ENCODE results near the gene JAM2. TPM values are rescaled to one million over a fixed set of nuclear protein-coding genes. Genes with fewer than 3 reads are reported as not detected.

Gene JAM2
- total RNA-seq, 1 experiment from 2014 or later, result not detected

DNA sequence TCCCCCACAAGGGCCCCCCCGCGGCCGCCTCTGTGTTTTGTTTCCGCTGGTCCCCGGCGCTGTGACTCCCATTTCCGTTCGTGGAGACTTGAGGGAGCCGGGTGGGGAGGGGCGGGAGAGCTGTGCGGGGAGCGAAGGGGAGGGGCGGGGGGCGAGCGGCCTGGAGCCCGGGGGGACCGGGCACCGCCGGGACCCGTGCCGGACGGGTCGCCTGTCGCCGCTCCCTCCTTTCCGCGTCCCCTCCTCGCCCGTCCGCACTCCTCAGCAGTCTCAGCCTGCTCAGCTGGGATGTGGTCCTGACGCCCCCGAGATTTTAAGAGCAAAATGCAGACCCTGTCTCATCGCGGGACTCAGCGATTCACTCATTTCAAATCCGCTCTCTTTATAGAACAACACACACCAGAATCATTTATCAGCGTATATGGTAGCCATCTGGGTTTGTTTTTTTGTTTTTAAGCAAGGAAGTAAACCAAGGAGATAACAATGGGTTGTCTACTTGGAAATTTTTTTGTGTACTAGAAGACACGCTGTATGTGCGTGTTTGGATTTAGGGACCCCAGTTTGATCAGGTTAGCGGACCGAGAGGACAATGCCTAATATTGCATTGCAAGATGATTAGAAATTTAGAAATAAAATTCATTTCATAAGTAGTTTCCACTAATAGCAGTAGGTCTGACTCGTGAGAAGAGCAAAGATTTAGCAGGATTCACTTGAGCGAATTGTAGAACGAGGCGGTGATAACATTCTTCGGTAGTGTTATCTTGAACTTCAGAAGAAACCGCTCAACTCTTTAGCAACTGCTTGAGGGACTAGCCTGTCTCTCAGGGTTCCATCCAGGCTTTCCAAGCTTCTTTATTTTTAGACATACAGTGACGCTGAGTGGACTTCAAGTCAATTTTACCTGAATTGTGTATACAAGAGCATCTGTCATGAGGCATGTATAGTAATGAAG lies 96.9 kb downstream of the JAM2 start:
- peak; percentile 92 for DNase-seq
- Histone ChIP-seq H3K36me3 (peaks cover 12% of the 10 kb centered on the region), H3K9me3 (no peaks in the 10 kb centered on the region), H3K4me3 (peak overlapping the region; percentile 84), H3K27me3 (no peaks in the 10 kb centered on the region)

- Histone ChIP-seq H3K9me3 (no peaks in the 10 kb centered on the region), H3K36me3 (peaks cover 7% of the 10 kb centered on the region), H3K4me3 (no peak overlapping the region), H3K27me3 (no peaks in the 10 kb centered on the region)
- no peak for DNase-seq
Measured at GRCh38 chr21:25737421-25737820, 98.4 kb downstream of the JAM2 start.

DNA sequence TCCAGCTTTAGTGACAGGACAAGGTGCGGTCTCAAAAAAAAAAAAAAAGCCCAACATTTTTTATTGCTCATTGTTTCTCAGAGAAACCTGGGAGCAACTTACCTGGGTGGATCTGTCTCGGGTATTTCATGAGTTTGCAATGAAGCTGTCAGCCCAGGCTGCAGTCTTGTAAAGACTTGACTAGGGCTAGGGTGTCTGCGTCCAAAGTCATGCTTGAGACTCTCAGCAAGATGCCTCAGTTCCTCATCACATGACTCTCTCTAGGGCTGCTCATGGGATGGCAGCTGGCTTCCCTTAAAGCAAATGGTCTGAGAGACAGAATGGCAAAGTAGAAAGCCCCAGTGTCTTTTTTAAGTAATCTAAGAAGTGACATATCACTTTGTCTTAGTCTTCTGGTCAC lies 103.8 kb downstream of the JAM2 start:
- peaks cover 11% of the 10 kb centered on the region for H3K36me3 ChIP-seq
- no peak overlapping the region for H3K4me3 ChIP-seq
- H3K27me3 ChIP-seq, result no peaks in the 10 kb centered on the region
- DNase-seq, result no peak
- no peaks in the 10 kb centered on the region for H3K9me3 ChIP-seq

DNA sequence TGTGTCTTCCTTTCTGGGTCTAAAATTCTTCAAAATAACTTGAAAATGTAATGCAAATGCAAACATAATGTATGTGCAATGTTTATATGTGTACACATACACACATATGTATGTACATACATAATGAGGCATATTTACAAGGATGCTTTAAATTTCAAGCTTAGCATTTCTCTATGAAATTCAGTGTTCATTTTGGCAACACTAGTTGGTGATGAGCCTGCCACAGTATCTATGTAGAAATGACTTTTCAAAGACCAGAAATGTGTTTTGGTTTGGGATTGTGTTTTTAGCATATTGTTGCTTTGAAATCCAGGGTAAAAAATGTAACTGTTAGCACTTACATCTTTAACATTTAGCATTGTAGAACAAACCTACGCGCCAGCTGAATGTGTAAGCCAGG lies 105.8 kb downstream of the JAM2 start:
- Histone ChIP-seq H3K9me3 (no peaks in the 10 kb centered on the region), H3K4me3 (no peak overlapping the region), H3K27me3 (no peaks in the 10 kb centered on the region), H3K36me3 (peaks cover 13% of the 10 kb centered on the region)
- no peak for DNase-seq

DNA sequence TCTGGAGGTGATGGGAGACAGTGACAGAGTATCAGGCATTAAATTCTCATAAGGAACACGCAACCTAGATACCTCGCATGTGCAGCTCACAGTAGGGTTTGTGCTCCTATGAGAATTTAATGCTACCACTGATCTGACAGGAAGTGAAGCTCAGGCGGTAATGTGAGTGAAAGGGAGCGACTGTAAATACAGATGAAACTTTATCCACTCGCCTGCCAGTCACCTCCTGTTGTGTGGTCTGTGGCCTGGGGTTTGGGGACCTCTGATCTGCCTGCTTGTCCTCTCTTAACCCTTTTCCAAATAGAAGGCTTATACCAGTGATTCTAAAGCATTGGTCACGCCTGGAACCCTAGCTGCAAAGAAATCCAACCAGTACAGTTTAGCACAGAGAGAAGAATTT lies 111.0 kb downstream of the JAM2 start:
- Histone ChIP-seq H3K36me3 (peaks cover 27% of the 10 kb centered on the region), H3K4me3 (no peak overlapping the region), H3K27me3 (no peaks in the 10 kb centered on the region), H3K9me3 (no peaks in the 10 kb centered on the region)
- no peak for DNase-seq

- no peak for DNase-seq
- Histone ChIP-seq H3K4me3 (no peak overlapping the region), H3K9me3 (no peaks in the 10 kb centered on the region), H3K27me3 (no peaks in the 10 kb centered on the region), H3K36me3 (peaks cover 19% of the 10 kb centered on the region)
Measured at GRCh38 chr21:25752416-25752815, 113.4 kb downstream of the JAM2 start.

- H3K36me3 ChIP-seq, result peaks cover 42% of the 10 kb centered on the region
- H3K27me3 ChIP-seq, result no peaks in the 10 kb centered on the region
- no peaks in the 10 kb centered on the region for H3K9me3 ChIP-seq
- H3K4me3 ChIP-seq, result no peak overlapping the region; the same call in 1 of the 2 replicates
- DNase-seq, result no peak
Measured at GRCh38 chr21:25756190-25756932, 117.3 kb downstream of the JAM2 start.

GRCh38 chr21:25757531-25757930 lies 118.5 kb downstream of the JAM2 start:
- no peaks in the 10 kb centered on the region for H3K9me3 ChIP-seq

DNA sequence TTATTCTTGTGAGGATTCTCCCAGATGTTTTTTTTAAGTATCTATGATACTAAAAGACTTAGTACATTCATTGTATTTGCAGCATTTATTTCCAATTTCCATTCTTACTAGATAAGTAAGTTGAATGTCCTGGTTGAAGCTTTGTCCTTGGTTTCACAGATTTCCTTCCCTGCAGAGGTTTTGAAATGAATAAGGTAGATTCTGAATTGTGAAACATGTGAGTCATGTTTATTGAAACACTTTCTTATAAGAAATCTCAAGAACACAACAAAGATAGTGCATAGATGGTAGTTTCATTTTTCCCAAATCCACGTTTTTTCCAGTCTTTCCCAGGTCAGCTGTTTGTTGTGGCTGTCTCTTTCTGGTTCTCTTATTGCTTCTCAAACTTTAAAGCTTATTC lies 120.5 kb downstream of the JAM2 start:
- Histone ChIP-seq H3K9me3 (no peaks in the 10 kb centered on the region), H3K27me3 (no peaks in the 10 kb centered on the region), H3K36me3 (peaks cover 38% of the 10 kb centered on the region), H3K4me3 (no peak overlapping the region)
- no peak for DNase-seq

More at GRCh38 chr21:25757531-25757930, 118.5 kb downstream of the JAM2 start:
- no peak for DNase-seq
- Histone ChIP-seq H3K27me3 (no peaks in the 10 kb centered on the region), H3K36me3 (peaks cover 35% of the 10 kb centered on the region), H3K4me3 (no peak overlapping the region)

DNA sequence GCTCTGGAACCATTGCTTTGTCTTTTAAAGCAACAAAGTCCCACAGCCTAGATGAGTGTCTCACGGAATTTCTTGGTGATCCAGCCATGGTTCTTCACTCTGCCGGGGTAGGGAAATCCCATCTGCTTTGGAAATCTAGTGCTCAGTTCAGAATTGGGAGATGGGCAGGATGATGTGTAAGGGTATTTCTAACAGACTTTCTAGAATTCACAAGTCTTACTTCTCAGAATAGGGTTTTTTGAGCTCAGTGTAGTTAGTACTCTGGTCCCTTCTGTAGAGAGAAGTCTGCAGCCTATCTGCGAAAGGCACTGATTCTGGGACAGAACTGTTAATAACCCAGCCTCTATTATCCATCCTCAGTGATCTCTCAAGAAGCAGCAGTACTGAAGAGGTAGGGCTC lies 121.0 kb downstream of the JAM2 start:
- Histone ChIP-seq H3K4me3 (no peak overlapping the region), H3K9me3 (no peaks in the 10 kb centered on the region), H3K27me3 (no peaks in the 10 kb centered on the region), H3K36me3 (peaks cover 40% of the 10 kb centered on the region)
- DNase-seq, result no peak

DNA sequence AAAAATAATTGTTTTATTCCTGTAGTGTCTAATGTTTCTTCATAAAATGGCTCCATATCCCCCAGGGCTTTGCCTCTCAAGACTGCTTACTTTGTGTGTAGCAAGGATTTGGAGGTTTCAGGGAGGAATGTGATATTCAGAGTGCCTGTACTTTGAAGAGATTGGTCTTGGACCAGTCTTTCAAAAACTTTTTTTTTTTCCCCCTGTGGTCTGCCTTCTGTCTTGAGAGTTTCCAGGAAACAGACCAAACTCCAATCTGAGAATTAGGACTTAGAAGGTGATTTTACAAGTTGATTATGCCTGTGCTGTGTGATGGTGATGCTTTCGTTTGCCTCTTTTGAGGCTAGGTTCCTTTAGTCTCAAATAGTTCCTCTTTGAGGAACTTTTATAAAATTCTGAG lies 121.6 kb downstream of the JAM2 start:
- H3K27me3 ChIP-seq, result no peaks in the 10 kb centered on the region
- no peak for DNase-seq
- no peak overlapping the region for H3K4me3 ChIP-seq
- no peaks in the 10 kb centered on the region for H3K9me3 ChIP-seq
- peaks cover 43% of the 10 kb centered on the region for H3K36me3 ChIP-seq

DNA sequence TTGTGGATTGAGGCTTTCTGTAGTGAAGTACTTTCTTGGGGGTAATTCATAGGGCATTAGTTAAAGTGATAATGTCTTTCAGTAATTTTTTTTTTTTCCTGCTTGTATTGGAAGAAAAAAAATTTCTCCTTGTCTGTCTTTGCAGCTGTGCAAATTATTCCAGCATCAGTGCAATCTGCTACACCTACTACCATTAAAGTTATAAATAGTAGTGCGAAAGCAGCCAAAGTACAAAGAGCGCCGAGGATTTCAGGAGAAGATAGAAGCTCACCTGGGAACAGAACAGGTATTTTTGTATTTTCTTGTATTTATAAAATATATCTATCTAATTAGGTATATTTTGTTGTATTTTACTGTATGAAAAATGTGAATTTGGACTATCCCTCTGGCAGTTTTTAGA lies 125.0 kb downstream of the JAM2 start:
- DNase-seq, result no peak
- Histone ChIP-seq H3K36me3 (peaks cover 32% of the 10 kb centered on the region), H3K9me3 (no peaks in the 10 kb centered on the region), H3K4me3 (no peak overlapping the region), H3K27me3 (no peaks in the 10 kb centered on the region)

Other genes with a start within 250 kb of the JAM2 start
- 43.0 and 49.9 TPM in 2 replicates for gene MRPL39, start 31.8 kb upstream of the JAM2 start, total RNA-seq (2014; rRNA removed; shearing (Covaris generic); ENCODE audit: low replicate concordance)
- 105 and 153 TPM in 2 replicates for gene ATP5PF, start 95.6 kb downstream of the JAM2 start, total RNA-seq (2014; rRNA removed; shearing (Covaris generic); ENCODE audit: low replicate concordance)
- 10.2 and 11.6 TPM in 2 replicates for gene GABPA, start 95.7 kb downstream of the JAM2 start, total RNA-seq (2014; rRNA removed; shearing (Covaris generic); ENCODE audit: low replicate concordance)

Measured in MG63 (cell line).